ENCODE data around the gene AMPD1. TPM values are rescaled to one million over a fixed set of nuclear protein-coding genes. Genes with fewer than 3 reads are reported as not detected.

The AMPD1 gene
- total RNA-seq, result not detected in 2 replicates

DNA sequence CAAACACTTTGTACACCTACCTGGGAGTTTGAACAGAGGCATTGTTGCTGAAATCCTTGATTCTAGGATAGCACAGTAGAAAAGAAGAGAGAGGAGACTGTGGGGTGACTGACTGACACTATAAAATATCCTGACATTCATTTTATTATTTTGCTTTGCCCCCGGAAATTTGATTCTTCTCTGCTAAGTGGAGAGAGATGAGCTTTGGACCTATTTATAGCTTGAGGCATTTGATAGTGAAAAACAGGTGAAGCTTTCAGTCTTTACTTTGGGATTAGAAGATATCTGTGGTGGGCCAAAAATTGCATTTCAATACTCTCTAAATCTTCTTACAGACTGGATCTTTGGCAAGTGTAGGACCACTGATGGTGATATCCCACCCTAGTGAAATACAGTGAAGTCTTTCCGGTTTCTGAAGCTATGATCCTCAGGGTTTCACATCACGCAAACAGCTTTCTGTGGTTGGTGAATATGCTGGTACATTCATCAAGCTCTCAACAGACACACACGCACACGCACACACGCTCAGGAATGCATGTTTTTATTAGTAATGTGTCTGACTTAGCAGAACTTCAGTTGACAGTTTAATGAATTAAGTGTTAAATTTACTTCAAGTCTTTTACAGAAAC lies at the start of gene AMPD1:
TSS of gene AMPD1 (minus strand) at position 117 of the 629 bp plus-strand sequence. CDS start at position 42, 75 bp downstream.

DNA sequence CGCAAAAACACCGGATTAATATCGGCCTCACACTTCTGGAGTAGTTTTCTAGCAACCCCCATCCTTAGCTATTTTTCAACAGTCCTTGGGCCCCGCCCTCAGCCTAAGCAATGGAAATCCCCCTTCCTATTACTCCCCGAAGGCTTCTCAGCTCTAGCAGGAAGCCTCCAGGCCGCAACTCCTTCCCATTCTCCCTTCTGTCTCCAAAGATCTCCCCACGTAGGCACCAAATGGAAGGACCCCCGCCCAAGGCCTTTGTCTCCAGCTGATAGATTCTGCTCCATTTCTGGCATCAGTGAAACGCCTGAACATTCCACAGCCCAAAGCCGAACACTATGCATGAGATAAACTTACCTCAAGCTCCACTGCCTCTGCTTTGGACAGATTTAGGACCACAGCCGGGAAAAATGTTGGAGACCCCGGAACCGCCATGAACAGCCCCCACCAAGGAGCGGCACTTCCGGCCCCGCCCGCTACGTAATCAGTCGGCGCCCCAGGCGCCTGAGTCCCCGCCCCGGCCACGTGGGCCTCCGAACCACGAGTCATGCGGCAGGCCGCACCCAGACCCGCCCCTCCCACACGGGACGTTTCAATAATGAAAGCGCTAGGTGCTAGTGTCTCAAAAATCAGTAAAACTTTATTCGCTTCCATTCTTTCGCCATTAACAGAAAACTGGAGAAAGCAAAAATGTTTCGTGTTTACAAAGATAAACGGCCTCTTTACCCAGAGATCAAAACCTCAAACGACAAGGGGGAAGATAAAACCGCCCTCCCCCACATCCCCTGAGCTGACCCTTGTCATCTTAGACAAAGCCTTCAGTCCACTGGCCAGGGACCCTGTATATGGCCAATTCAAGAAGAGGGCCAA lies 21.2 kb upstream of the AMPD1 start, which contains the start of gene NRAS:
TSS of gene NRAS (minus strand) at position 468 of the 867 bp plus-strand sequence. CDS start 611 bp downstream, outside the sequence.

DNA sequence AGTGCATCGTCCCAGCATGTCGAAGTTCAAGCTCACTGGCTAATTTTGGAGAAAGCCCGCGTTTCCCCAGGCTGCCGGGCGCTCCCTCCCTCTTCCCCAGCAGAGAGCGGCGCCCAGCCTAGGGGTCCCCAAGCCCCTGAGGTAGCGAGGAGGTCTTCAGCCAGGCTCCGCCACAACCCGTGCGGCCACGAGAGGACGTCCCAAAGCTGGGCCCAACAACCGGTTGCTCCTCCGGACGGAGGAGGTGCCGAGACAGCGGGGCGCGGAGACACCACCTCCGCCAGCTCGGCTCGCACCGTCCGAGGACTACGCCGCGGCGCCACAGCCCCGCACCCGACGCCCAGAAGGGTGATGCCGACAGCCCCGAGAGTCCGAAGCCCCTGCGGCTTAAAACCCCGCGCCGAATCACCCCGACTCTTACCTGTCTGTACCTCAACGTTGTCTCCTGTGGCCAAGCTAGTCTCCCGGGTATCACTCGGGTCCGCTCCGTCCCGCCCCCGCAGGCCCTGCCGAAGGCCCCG lies 25.7 kb downstream of the AMPD1 start, which contains the start of gene DENND2C:
TSS of gene DENND2C (minus strand) at position 488 of the 521 bp plus-strand sequence. CDS start 44,065 bp downstream, outside the sequence.

Other genes with a start within 250 kb of the AMPD1 start
- 14.1 and 14.2 TPM in 2 replicates for gene TRIM33, start 184.3 kb downstream of the AMPD1 start, total RNA-seq
- 43.3 and 46.2 TPM in 2 replicates for gene BCAS2, start 113.9 kb downstream of the AMPD1 start, total RNA-seq
- gene DENND2C, start 25.5 kb downstream of the AMPD1 start, total RNA-seq, result 1.00 and 1.2 TPM in 2 replicates
- 92.3 and 95.1 TPM in 2 replicates for gene NRAS, start 21.2 kb upstream of the AMPD1 start, total RNA-seq
- gene CSDE1, start 62.4 kb upstream of the AMPD1 start, total RNA-seq, result 700 and 788 TPM in 2 replicates
- 27.8 and 49.3 TPM in 2 replicates for gene SIKE1, start 85.1 kb upstream of the AMPD1 start, total RNA-seq
- gene SYCP1, start 159.3 kb upstream of the AMPD1 start, total RNA-seq, result not detected in 2 replicates